Ovary (tissue), 9 donors: ENCODE data around the gene KLK15. TPM values are rescaled to one million over a fixed set of nuclear protein-coding genes. Genes with fewer than 3 reads are reported as not detected.

Source experiments
- DNase-seq, 5 donors: peaks; one replicate each; pipeline ENCODE4 v3.0.0-alpha.2; 2019 to 2020
- H3K27ac ChIP-seq, 2 donors: fragments of 200-600 bp; one replicate each; pipeline versions ENCODE4 v1.5.1 to v1.8.0; 2019 to 2022
- H3K27me3 ChIP-seq: fragments of 200-600 bp; one replicate; pipeline ENCODE4 v1.8.0; 2022
- H3K36me3 ChIP-seq: fragments of 200-600 bp; sonication (generic); one replicate; pipeline ENCODE4 v1.5.1; 2019
- H3K4me1 ChIP-seq: one replicate; pipeline ENCODE4 v1.8.1; 2013; ENCODE audit warnings: mild to moderate bottlenecking, moderate library complexity; ENCODE audit not compliant: insufficient read depth
- H3K4me3 ChIP-seq: fragments of 200-600 bp; sonication (generic); one replicate; pipeline ENCODE4 v1.5.1; 2017
- H3K9me3 ChIP-seq, 2 donors: fragments of 200-600 bp in 1 of 2; sonication (generic) in 1 of 2; one replicate each; pipeline versions ENCODE4 v1.5.1 to v1.8.1; 2013 to 2019; ENCODE audit warnings: mild to moderate bottlenecking in 1 of 2, moderate library complexity in 1 of 2
- EP300 ChIP-seq: sonication (generic); formaldehyde crosslinking; IDR thresholded peaks from one replicate; pipeline ENCODE4 v1.6.1; 2017; ENCODE audit warnings: antibody characterized with exemption
- POLR2A ChIP-seq: fragments of 450-650 bp; IDR thresholded peaks from one replicate; pipeline ENCODE4 v1.6.1; 2017; ENCODE audit warnings: antibody characterized with exemption, mild to moderate bottlenecking, moderate library complexity
- WGBS, 3 donors: extraction: QIAGEN DNeasy Blood & Tissue Kit in 1 of 3; methylation state at CpG; one replicate each; pipeline versions ENCODE4 v1.1.5 to v1.1.7; 2013 to 2017; 5-methylcytosine and 5-hydroxymethylcytosine counted together
- intact Hi-C, 4 donors: fragments of 100-400 bp; cut with DNase I; formaldehyde crosslinking; loops; one replicate each; pipeline versions ENCODE4 v1.11.0 to v1.15.1; 2022 to 2023
- polyA plus RNA-seq, 2 donors: library from polyadenylated mRNA; stranded (reverse); fragments of 200-250 nt in 1 of 2; fragments of 350-450 nt in 1 of 2; fragmentation: Illumina TruSeq in 1 of 2; extraction: RNeasy Lipid Tissue Mini Kit (QIAGEN cat#74804) in 1 of 2; gene quantifications; one replicate each; pipeline ENCODE4 v1.2.3, GENCODE V29; 2013 to 2014
- total RNA-seq, 7 donors: library from RNA; depleted of rRNA in 2 of 7; stranded (reverse); fragments of >200 nt in 2 of 7; fragmentation: NEBNext Ultra II Directional in 3 of 7; extraction: Animal tissue kit (Norgen Biotek cat#: 25700) in 3 of 7; gene quantifications; one replicate each; pipeline versions ENCODE4 v1.1.0 to v1.2.4, GENCODE V29; 2016 to 2023
- TF ChIP-seq, protein P1 (sequence below), 3 donors: fragments of 450-650 bp in 2 of 3; fragments of 200-600 bp in 1 of 3; IDR thresholded peaks; one replicate each; pipeline versions ENCODE4 v1.5.1 to v1.8.0; 2016 to 2022; ENCODE audit warnings: antibody characterized with exemption in 3 of 3, mild to moderate bottlenecking in 1 of 3
- donor health status: DM: no; HTN: no; CAD: no; lungs with moderate emphysema.
- donor health status: DM: no; HTN: no; CAD: no.
- donor health status: Bipolar disorder and iron deficiency.
- donor health status: DM: yes; HTN: yes; CAD: no.
- donor health status: DM: no; HTN: no; CAD: no.
- donor health status: DM: yes; HTN: yes; CAD: no.

The KLK15 gene
- total and polyA plus RNA-seq, 9 donors, result not detected

- intact Hi-C loops, result no loop called here
- H3K9me3 ChIP-seq, result peaks cover 0 to 5% of the 10 kb centered on the region in 2 donors
- H3K4me1 ChIP-seq, result no peaks in the 10 kb centered on the region
- 54 to 62% (median 59%) methylated on average over 10 of the region's 10 CpGs for WGBS, 3 donors
- TF ChIP-seq, protein P1, sequence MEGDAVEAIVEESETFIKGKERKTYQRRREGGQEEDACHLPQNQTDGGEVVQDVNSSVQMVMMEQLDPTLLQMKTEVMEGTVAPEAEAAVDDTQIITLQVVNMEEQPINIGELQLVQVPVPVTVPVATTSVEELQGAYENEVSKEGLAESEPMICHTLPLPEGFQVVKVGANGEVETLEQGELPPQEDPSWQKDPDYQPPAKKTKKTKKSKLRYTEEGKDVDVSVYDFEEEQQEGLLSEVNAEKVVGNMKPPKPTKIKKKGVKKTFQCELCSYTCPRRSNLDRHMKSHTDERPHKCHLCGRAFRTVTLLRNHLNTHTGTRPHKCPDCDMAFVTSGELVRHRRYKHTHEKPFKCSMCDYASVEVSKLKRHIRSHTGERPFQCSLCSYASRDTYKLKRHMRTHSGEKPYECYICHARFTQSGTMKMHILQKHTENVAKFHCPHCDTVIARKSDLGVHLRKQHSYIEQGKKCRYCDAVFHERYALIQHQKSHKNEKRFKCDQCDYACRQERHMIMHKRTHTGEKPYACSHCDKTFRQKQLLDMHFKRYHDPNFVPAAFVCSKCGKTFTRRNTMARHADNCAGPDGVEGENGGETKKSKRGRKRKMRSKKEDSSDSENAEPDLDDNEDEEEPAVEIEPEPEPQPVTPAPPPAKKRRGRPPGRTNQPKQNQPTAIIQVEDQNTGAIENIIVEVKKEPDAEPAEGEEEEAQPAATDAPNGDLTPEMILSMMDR (IDR thresholded peaks at IDR 0.05), result no peak
- no peak for TF ChIP-seq POLR2A
- TF ChIP-seq EP300, result no peak
- no peak overlapping the region for H3K27ac ChIP-seq
- no peak for DNase-seq
- no peaks in the 10 kb centered on the region for H3K36me3 ChIP-seq
- H3K4me3 ChIP-seq, result no peak overlapping the region
- no peaks in the 10 kb centered on the region for H3K27me3 ChIP-seq
Observed at GRCh38 chr19:50837300-50837699, 3.9 kb upstream of the KLK15 start.

GRCh38 chr19:50836543-50837195, 3.3 kb upstream of the KLK15 start:
- intact Hi-C loops, result no loop called here
- Histone ChIP-seq H3K9me3 (peaks cover 0 to 5% of the 10 kb centered on the region in 2 donors), H3K27me3 (no peaks in the 10 kb centered on the region), H3K36me3 (no peaks in the 10 kb centered on the region), H3K27ac (no peak overlapping the region), H3K4me1 (no peaks in the 10 kb centered on the region), H3K4me3 (no peak overlapping the region)
- TF ChIP-seq, protein P1 (IDR thresholded peaks at IDR 0.05), result no peak
- TF ChIP-seq POLR2A, result no peak
- peak in 1 of 5 donors; percentile 37 for DNase-seq
- 14 to 29% (median 27%) methylated on average over 19 of the region's 19 CpGs for WGBS, 3 donors

DNA sequence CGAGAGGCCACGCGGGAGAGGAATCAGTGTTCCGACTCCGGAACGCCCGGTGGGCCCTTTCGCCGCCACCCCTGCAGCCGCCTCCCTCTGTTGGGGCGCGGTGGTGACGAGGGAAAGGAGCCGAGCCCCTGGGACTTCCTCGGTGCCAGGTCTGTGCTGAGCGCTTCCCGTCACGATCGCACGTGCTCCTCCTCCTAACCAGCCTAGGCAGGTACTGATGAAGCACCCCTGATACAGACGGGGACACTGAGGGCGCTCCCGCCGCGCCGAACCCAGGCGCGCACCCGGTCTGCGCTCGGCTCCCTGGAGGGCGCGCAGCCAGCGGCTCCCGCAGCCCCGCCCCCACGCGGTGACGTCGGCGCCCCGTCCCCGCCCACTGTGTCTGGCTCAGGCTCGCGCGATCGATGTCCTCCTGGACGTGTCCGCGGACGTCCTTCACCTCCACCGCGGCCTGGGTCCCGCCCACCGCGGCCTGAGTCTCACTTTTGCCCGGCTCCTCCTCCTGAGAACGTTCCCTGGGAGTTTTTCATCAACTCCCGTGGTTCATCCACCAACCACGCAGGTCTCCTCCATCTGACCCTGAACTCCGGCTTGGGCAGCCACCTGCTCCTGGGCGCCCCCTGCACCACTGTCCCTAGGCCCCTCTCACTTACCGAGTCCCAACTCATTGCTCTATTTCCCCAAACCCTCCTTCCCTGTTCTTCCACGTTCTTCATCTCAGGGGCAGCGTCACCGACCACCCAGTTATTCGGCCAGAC, 2.6 kb upstream of the KLK15 start:
- 2 to 3% (median 2%) methylated on average over 34 to 67 of the region's 67 CpGs for WGBS, 3 donors
- intact Hi-C loops, result no loop called here
- peak; percentile 55 to 83 (median 70) for DNase-seq

DNA sequence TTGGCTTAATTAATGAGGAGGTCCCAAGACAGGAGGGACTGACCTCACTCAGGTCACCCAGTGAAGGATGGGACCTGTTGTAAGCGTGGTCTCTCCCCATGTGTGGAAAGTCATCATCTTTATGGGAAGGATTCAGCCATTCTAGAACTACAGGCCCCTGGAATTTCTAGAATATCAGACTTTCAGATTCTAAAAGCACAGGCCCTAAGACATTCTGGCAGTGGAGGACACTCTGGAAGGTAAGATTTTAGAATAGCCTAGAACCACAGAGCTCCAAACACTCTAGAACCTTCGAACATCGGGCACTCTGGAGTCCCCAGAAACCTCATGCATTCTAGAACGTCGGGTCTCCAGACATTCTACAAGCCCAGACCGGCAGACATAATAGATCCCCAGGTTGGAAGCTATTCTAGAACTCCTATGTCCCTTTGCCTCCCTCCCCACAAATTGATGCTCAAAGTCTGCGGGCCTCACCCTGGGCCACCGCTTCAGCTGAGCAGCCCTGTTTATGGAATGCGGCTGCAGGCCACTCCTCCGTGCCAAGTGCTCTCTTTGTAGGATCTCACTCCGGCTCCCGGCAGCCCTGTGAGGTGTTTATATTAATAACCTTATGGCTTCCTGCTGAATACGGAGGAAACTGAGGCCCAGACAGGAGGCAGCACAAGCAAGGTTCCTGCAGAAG, 1.9 kb upstream of the KLK15 start:
- TF ChIP-seq, protein P1 (IDR thresholded peaks at IDR 0.05), result no peak
- TF ChIP-seq EP300 (no peak), POLR2A (no peak)
- Histone ChIP-seq H3K27ac (no peak overlapping the region), H3K4me3 (peak overlapping the region; percentile 36), H3K9me3 (peaks cover 0 to 2% of the 10 kb centered on the region in 2 donors), H3K4me1 (no peaks in the 10 kb centered on the region), H3K36me3 (no peaks in the 10 kb centered on the region), H3K27me3 (no peaks in the 10 kb centered on the region)
- DNase-seq, result no peak
- intact Hi-C loops, result no loop called here
- 22 to 28% (median 25%) methylated on average over 13 of the region's 13 CpGs for WGBS, 3 donors

More for the DNA sequence above, 2.6 kb upstream of the KLK15 start:
- Histone ChIP-seq H3K4me1 (no peaks in the 10 kb centered on the region), H3K27ac (no peak overlapping the region), H3K9me3 (peaks cover 0 to 5% of the 10 kb centered on the region in 2 donors), H3K36me3 (no peaks in the 10 kb centered on the region), H3K4me3 (peak overlapping the region; percentile 36), H3K27me3 (no peaks in the 10 kb centered on the region)
- TF ChIP-seq POLR2A (no peak), EP300 (no peak)
- TF ChIP-seq, protein P1 (IDR thresholded peaks at IDR 0.05), result no peak
